Hematopoietic multipotent progenitor cell treated with erythropoietin and hydrocortisone succinate and interleukin-3 and kit ligand, for 6 days (in vitro differentiated cells): Measurements from ENCODE around the gene BCL2L15.
"Not testable (repeated sequence)": the region's sequence is repeated elsewhere in the genome, so short reads cannot be mapped to it uniquely, and the experiment has no call there.

ENCODE experiments used
- DNase-seq: peaks from one replicate; pipeline ENCODE4 v3.0.0-alpha.2; 2015

BCL2L15 gene

GRCh38 chr1:113870778-113871177 lies 16.6 kb downstream of the BCL2L15 start:
- DNase-seq, result no peak

GRCh38 chr1:113868387-113869083 lies 18.8 kb downstream of the BCL2L15 start:
- DNase-seq, result no peak

GRCh38 chr1:113861641-113862040 lies 25.7 kb downstream of the BCL2L15 start:
- DNase-seq, result peak; percentile 36

GRCh38 chr1:113860891-113861290 lies 26.5 kb downstream of the BCL2L15 start:
- DNase-seq, result no peak

- DNase-seq, result peak; percentile 68
Measured at GRCh38 chr1:113859478-113860175, 27.8 kb downstream of the BCL2L15 start.

GRCh38 chr1:113858982-113859381 lies 28.4 kb downstream of the BCL2L15 start:
- DNase-seq, result no peak

GRCh38 chr1:113858418-113858817 lies 29.0 kb downstream of the BCL2L15 start:
- DNase-seq, result no peak

GRCh38 chr1:113857776-113858175 lies 29.6 kb downstream of the BCL2L15 start:
- DNase-seq, result no peak

- no peak for DNase-seq
Measured at GRCh38 chr1:113856401-113856790, 31.0 kb downstream of the BCL2L15 start.

- no peak for DNase-seq
Measured at GRCh38 chr1:113855630-113856400, 31.6 kb downstream of the BCL2L15 start.

GRCh38 chr1:113854234-113854633 lies 33.1 kb downstream of the BCL2L15 start:
- DNase-seq, result no peak

- not testable (repeated sequence) for DNase-seq
Measured at GRCh38 chr1:113852694-113853093, 34.7 kb downstream of the BCL2L15 start.

- DNase-seq, result no peak
Measured at GRCh38 chr1:113850127-113850796, 37.1 kb downstream of the BCL2L15 start.

GRCh38 chr1:113849072-113849471 lies 38.3 kb downstream of the BCL2L15 start:
- DNase-seq, result peak; percentile 57

GRCh38 chr1:113846391-113847035 lies 40.9 kb downstream of the BCL2L15 start:
- DNase-seq, result peak; percentile 27

- DNase-seq, result no peak
Measured at GRCh38 chr1:113836534-113836933, 50.8 kb downstream of the BCL2L15 start.

- peak; percentile 87 for DNase-seq
Measured at GRCh38 chr1:113835686-113836290, 51.6 kb downstream of the BCL2L15 start.

GRCh38 chr1:113834716-113835115 lies 52.7 kb downstream of the BCL2L15 start:
- DNase-seq, result no peak
